H1 (cell line): ENCODE results near the gene GALNT11. TPM values are rescaled to one million over a fixed set of nuclear protein-coding genes. Genes with fewer than 3 reads are reported as not detected.

Experiments used
- CHD1 ChIP-seq: IDR thresholded peaks from 2 replicates; pipeline ENCODE4 v1.6.1; 2012; ENCODE audit warnings: low read depth, low read length, improper control_type of control experiment
- EZH2 ChIP-seq: fragments of 200-600 bp; sonication (generic); IDR thresholded peaks from 2 replicates; pipeline ENCODE4 v1.7.1; 2012; ENCODE audit warnings: low read depth, mild to moderate bottlenecking, moderate library complexity, low read length, inconsistent platforms; ENCODE audit not compliant: severe bottlenecking
- JUND ChIP-seq: IDR thresholded peaks from 2 replicates; pipeline ENCODE4 v1.6.1; 2011; ENCODE audit warnings: mild to moderate bottlenecking, improper control_type of control experiment, low read length
- KDM4A ChIP-seq: IDR thresholded peaks from one replicate; pipeline ENCODE4 v1.7.1; 2012; ENCODE audit warnings: low read depth, mild to moderate bottlenecking, moderate library complexity, low read length, inconsistent platforms; ENCODE audit not compliant: severe bottlenecking
- NRF1 ChIP-seq: IDR thresholded peaks from 2 replicates; pipeline ENCODE4 v1.6.1; 2011; ENCODE audit warnings: mild to moderate bottlenecking, low read depth, low read length, improper control_type of control experiment
- TAF7 ChIP-seq: optimal IDR thresholded peaks from 2 replicates; pipeline ENCODE3; 2011; ENCODE audit warnings: low read depth, mild to moderate bottlenecking, inconsistent platforms, low read length, moderate library complexity, borderline replicate concordance
- polyA plus RNA-seq, 7 experiments: library from polyadenylated mRNA; depleted of rRNA in 3 of 7; stranded (reverse) in 5 of 7; unstranded in 2 of 7; fragments of >200 nt in 5 of 7; fragments of 200-250 nt in 2 of 7; gene quantifications; 1 replicate in 5 of 7; 2 replicates in 1 of 7; 4 replicates in 1 of 7; pipeline versions ENCODE4 v1.2.1 to v1.2.3, GENCODE V29; 2011 to 2013; ENCODE audit warnings: missing spikeins in 2 of 7, mixed read lengths in 2 of 7
- total RNA-seq: library from RNA; stranded (reverse); fragmentation: NEBNext Ultra II Directional; extraction: Animal tissue kit (Norgen Biotek cat#: 25700); gene quantifications from 2 replicates; pipeline ENCODE4 v1.2.1, GENCODE V29; 2021

The GALNT11 gene
- total and polyA plus RNA-seq, 2 of the 8 experiments (the other 6 are each of a cell fraction or from before 2014, with no cell fraction given): 20.5 to 23.2 TPM

GRCh38 chr7:152014722-152015121 lies 10.8 kb upstream of the GALNT11 start (continued):
- TF ChIP-seq KDM4A: no peak
- no peak for TF ChIP-seq EZH2
- no peak for TF ChIP-seq CHD1
- no peak for TF ChIP-seq NRF1
- no peak for TF ChIP-seq JUND
- TF ChIP-seq TAF7: no peak
